ENCODE measurements around the gene HAL.

Gene HAL

DNA sequence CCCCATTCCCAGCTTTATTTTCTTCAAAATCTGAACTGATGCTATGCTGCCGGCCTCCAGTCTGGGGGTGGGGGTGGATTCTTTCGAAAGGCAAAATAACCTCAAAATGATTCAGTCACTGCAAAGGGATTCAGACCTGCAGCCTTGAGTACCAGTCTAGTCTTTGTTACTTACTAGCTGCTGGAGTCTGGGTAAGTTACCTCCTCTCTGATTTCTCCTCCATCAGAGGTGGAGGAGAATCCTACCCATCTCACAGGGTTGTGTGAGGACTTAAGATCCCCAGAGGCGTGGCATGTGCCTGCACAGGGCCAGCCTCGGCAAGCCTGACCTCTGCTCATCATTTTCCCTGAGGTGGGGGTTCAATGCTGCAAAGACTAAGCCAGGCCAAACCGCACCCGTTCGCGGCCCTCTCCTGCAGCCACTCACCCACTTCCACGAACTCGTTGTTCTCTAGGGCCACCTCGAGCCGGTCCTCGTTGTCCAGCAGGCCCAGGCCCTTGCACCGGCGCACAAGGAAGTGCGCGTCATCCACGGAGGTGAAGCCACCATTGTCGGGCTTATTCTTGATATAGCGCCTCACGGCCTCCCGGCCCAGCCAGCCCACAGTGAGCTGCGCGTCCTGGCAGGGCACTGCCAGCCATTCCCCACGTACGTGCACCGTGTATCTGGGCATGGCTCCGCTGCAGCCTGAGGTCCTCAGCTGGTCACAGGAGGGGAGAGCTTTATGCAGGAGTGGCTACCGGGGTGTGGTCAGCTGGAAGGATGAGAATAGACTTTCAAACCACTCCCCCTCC, 709 bp downstream of the HAL start:
- Mint-ChIP-seq H3K4me3 (no peak overlapping the region), H3K27ac (no peak overlapping the region), H3K4me1 (ENCODE audit: low read depth) (peaks cover 3% of the 10 kb centered on the region), H3K27me3 (no peaks in the 10 kb centered on the region), H3K9me3 (no peaks in the 10 kb centered on the region), H3K36me3 (ENCODE audit: low read depth) (peaks cover 11% of the 10 kb centered on the region)

DNA sequence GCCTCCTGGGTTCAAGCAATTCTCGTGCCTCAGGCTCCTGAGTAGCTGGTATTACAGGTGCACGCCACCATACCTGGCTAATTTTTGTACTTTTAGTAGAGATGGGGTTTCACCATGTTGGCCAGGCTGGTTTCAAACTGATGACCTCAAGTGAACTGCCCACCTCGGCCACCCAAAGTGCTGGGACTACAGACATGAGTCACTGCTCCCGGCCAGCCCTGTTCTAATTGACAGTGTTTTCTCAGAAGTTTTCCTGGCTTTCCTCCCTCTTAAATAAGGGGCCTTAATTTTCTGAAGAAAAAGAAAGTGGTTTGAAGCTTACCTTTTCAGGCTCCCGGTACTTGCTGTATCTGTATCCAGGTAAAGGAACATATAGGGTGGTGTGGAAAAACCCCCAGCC, 1.7 kb downstream of the HAL start:
- Mint-ChIP-seq H3K4me1 (ENCODE audit: low read depth) (peaks cover 3% of the 10 kb centered on the region), H3K36me3 (ENCODE audit: low read depth) (peaks cover 7% of the 10 kb centered on the region), H3K27ac (no peak overlapping the region), H3K27me3 (no peaks in the 10 kb centered on the region), H3K4me3 (no peak overlapping the region), H3K9me3 (no peaks in the 10 kb centered on the region)

DNA sequence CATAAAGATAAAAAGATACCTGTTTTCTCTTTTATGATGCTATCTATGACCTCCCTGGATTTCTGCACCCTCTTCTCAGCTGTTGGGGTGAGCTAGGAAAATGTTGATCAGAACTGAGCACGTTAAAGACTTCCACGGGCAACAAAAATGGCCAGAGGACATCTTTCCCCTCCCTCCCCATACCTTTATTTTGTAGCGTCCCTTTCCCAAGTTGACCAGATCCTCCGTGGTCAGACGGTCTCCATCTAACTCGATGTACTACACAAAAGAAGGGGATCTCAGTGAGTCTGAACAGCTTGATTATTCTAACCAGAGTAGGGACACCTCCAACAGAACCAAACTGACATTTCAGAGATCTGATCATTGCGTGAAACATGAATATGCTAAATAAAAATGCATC, 2.2 kb downstream of the HAL start:
- H3K4me3 Mint-ChIP-seq = no peak overlapping the region
- H3K4me1 Mint-ChIP-seq (ENCODE audit: low read depth) = peaks cover 2% of the 10 kb centered on the region
- no peaks in the 10 kb centered on the region for H3K27me3 Mint-ChIP-seq
- H3K27ac Mint-ChIP-seq = no peak overlapping the region
- peaks cover 5% of the 10 kb centered on the region for H3K36me3 Mint-ChIP-seq (ENCODE audit: low read depth)
- H3K9me3 Mint-ChIP-seq = no peaks in the 10 kb centered on the region

DNA sequence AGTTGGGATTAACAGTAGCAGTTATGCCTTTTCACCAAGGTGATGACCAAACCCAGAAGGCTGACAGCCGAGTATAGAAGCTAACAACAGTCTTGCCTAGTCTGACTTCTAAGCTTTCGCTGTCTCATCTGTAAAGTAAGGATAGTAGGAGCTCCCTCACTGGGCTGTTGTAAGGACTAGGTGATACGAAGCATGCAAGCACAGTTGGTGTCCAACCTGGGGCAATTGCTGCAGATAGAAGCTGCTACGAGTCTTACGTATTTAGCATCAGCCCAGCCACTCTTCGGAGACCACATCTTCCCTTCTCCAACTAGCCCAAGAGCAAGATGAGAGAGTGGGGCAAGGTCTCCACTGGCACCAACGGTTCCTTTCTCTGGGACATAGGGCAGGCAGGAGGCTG, 6.0 kb downstream of the HAL start:
- no peak overlapping the region for H3K4me3 Mint-ChIP-seq
- no peaks in the 10 kb centered on the region for H3K36me3 Mint-ChIP-seq (ENCODE audit: low read depth)
- no peaks in the 10 kb centered on the region for H3K27me3 Mint-ChIP-seq
- H3K27ac Mint-ChIP-seq = no peak overlapping the region
- H3K4me1 Mint-ChIP-seq (ENCODE audit: low read depth) = no peaks in the 10 kb centered on the region
- H3K9me3 Mint-ChIP-seq = no peaks in the 10 kb centered on the region

DNA sequence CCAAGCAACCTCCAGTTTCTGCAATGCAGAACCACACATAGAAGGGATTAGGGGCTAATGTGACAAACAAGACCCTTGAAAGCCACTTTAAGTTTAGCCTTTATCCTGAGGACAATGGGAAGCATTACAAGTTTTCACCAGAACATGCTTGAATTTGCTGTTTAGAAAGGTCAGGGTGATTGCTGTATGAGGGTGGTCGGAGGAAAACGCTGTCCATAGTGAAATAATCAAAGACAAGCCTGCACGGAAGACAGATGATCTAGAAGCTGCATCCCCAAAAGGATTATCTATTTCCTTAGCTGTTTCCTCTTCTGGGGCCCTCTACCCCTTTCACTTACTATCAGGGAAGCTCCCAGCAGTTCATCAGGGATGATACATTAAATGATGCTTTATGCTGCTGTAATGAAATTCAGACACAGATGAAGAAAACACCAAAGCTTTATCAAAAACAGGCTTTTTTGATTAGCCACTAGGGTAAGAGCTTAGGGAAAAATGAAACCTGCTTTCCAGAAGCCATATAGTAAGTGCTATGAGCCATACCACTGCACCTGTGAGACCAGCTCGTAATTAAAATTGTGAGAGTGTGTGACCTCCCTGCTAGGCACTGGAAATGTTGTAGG, 6.5 kb downstream of the HAL start:
- H3K9me3 Mint-ChIP-seq = no peaks in the 10 kb centered on the region
- no peak overlapping the region for H3K27ac Mint-ChIP-seq
- no peaks in the 10 kb centered on the region for H3K27me3 Mint-ChIP-seq
- H3K4me1 Mint-ChIP-seq (ENCODE audit: low read depth) = no peaks in the 10 kb centered on the region
- no peaks in the 10 kb centered on the region for H3K36me3 Mint-ChIP-seq (ENCODE audit: low read depth)
- no peak overlapping the region for H3K4me3 Mint-ChIP-seq

DNA sequence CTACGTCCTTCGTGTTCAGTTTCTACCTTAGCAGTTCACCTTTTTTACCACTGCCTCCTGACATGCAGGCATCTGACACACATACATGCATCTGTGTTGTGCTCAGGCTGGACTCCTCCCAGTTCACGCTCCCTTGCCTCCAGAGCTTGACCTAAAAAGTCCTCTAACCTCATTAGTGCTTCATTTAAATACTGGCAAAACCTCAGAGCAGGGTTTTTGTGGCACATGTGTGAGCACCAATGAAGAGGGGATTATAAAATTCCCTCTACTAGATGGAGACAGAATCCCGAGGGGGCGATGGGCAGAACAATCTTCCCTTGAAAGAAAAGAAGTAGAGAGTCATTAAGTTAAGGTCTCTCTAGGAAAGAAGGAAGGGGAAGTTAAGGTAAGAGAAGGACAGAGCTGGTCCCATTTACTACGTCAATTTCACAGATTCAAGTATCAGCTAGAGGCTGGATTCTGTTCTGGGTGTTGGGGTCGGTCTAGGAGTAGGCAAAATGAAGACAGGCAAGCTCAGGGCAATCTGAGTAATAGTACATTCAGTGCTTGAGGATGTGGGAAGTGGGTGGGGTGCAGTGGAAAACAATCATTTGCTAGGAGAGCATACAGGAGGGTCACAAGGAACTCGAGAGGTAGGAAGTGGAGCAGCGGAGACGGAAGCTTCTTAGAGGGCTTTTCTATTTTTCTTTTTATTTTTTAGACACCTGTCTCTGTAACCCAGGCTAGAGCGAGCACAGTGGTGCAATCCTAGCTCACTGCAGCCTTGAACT, 7.5 kb downstream of the HAL start:
- no peak overlapping the region for H3K4me3 Mint-ChIP-seq
- no peaks in the 10 kb centered on the region for H3K36me3 Mint-ChIP-seq (ENCODE audit: low read depth)
- H3K27ac Mint-ChIP-seq = no peak overlapping the region
- H3K4me1 Mint-ChIP-seq (ENCODE audit: low read depth) = no peaks in the 10 kb centered on the region
- H3K27me3 Mint-ChIP-seq = no peaks in the 10 kb centered on the region
- H3K9me3 Mint-ChIP-seq = no peaks in the 10 kb centered on the region

DNA sequence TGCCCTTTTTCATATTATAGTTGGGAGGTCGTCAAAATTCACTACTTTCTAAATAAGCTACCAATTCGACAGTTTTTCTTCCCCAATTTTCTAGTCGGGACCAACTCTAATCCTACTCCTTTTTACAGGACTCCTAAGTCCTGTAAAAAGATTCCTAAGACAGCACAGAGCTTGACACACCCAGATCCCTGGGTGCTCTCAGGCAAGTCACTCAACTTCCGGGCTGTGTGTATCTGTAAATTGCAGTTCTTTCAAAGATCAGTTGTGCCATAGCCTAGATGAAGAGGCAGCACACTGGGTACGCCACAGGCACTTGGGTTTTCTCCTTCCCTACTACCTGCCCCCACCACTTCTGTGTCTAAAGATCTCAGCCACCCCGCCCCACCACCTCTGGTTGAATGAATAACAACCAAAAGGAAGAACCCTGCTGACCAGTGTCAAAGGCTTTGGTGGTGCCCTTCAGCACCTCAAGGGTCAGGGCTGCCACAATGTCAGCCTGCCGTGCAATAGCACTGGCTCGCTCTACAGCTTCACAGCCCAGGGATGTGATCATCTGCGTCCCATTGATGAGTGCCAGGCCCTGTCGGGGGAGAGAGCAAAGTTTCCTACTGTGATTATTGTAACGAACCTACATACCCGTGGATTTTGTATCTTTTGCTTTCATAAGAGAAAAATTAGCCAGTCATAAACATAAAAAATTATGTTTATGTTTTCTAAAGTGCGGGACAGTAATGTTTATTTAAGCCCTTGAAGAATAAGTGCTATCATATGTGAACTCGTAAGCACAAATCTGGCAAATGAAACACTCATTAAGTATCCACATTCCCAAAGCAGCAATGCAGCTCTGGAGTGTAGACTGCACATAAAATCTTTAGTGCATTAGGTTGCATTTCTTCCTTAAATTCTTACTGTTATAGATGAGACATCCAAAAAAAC, 9.2 kb downstream of the HAL start:
- Mint-ChIP-seq H3K27me3 (no peaks in the 10 kb centered on the region), H3K27ac (no peak overlapping the region), H3K36me3 (ENCODE audit: low read depth) (no peaks in the 10 kb centered on the region), H3K4me3 (no peak overlapping the region), H3K9me3 (no peaks in the 10 kb centered on the region), H3K4me1 (ENCODE audit: low read depth) (no peaks in the 10 kb centered on the region)

DNA sequence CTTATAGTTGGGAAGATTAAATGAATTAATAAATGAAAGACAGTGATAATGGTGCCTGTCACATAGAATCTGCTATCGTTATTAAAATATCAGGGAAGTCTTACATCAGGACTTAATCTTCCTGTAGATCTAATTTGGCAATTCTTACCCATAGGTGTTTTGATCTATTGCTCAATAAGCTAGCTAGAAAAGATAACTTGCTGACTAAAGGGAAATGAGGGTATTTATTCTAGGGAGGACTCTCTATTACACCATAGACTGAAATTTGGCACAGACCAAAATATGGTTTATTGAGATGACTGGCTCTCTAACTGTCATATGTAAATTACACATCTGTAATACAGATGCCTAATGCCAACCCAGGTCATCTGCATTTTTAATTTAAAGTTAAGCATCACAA, 11.5 kb downstream of the HAL start:
- Mint-ChIP-seq H3K4me3 (no peak overlapping the region), H3K4me1 (ENCODE audit: low read depth) (no peaks in the 10 kb centered on the region), H3K27me3 (no peaks in the 10 kb centered on the region), H3K36me3 (ENCODE audit: low read depth) (no peaks in the 10 kb centered on the region), H3K27ac (no peak overlapping the region), H3K9me3 (no peaks in the 10 kb centered on the region)

DNA sequence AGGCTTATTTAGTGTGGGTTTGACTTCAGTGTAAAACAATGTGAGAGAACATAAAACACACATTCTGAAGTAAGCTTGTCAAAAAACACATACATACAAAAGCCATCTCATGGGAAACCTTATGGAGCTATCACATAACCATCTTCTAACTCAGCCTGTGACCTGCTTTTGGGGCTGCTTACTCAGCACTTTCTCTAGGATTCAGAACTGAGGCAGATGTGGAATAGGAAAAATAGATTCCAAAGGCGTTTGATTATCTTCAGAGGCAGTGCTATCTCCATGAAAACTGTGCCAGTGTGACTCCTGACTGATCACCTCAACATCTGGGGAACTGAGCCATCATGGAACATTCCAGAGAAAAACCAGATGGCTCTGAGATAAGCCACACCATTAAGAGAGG, 13.5 kb downstream of the HAL start:
- Mint-ChIP-seq H3K9me3 (no peaks in the 10 kb centered on the region), H3K36me3 (ENCODE audit: low read depth) (no peaks in the 10 kb centered on the region), H3K27ac (no peak overlapping the region), H3K27me3 (no peaks in the 10 kb centered on the region), H3K4me3 (no peak overlapping the region), H3K4me1 (ENCODE audit: low read depth) (no peaks in the 10 kb centered on the region)

DNA sequence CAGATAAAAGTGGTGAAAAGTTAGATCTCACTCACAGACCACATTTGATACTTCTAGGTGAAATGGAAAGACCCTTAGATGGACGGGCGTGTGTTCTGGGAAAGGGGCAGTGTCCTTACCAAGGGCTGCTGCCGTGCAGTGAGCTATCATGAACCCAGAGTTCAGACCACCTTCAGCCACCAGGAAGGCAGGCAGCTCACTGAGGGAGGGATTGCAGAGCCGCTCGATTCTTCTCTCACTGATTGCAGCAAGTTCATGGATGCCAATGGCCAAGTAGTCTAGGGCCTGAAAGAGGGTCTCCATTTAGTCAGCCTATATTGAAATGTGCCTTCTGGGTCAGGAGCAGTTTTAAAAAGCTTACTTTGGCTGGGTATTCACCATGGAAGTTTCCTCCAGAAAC, 15.7 kb downstream of the HAL start:
- Mint-ChIP-seq H3K27me3 (no peaks in the 10 kb centered on the region), H3K4me3 (no peak overlapping the region), H3K9me3 (no peaks in the 10 kb centered on the region), H3K27ac (no peak overlapping the region), H3K36me3 (ENCODE audit: low read depth) (no peaks in the 10 kb centered on the region), H3K4me1 (ENCODE audit: low read depth) (no peaks in the 10 kb centered on the region)

DNA sequence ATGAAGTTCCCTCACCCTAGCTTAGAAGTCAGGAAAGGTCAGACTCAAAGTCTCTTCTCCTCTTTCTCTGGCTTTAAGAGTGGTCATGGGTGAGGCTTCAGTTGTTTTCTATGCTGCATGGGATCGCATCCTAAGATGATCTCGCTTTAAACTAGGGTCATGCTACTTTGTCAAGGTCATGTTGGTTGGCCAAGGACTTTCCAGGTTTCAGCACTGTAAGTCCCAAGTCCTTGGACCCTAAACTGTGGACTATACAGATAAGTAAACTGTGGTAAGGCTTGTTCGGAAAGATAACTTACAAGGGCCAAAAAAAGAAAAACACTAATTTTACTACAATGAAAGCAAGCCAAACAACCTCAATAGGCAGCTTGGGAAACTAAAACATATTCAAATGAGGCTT, 17.4 kb downstream of the HAL start:
- H3K9me3 Mint-ChIP-seq = no peaks in the 10 kb centered on the region
- H3K27me3 Mint-ChIP-seq = no peaks in the 10 kb centered on the region
- H3K4me3 Mint-ChIP-seq = no peak overlapping the region
- H3K4me1 Mint-ChIP-seq (ENCODE audit: low read depth) = no peaks in the 10 kb centered on the region
- H3K36me3 Mint-ChIP-seq (ENCODE audit: low read depth) = peaks cover 5% of the 10 kb centered on the region
- H3K27ac Mint-ChIP-seq = no peak overlapping the region

DNA sequence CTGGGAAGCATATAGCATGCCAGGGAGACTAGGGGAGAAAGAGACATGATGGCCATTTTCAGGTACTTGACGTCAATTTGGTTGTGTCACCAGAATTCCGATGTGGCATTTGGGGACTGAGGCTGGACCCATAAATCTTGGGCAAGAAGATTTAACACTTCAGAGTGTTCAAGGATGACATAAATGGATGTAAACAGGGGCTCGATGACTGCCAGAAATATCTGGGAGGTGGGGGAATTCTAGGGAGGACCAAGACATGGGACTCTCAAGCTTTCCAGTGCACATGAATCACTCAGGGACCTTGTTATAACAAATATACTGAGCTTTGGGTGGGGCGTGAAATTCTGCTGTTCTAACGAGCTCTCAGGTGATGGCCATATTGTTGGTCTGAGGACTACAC, 17.8 kb downstream of the HAL start:
- H3K27ac Mint-ChIP-seq = no peak overlapping the region
- no peaks in the 10 kb centered on the region for H3K4me1 Mint-ChIP-seq (ENCODE audit: low read depth)
- no peaks in the 10 kb centered on the region for H3K9me3 Mint-ChIP-seq
- H3K27me3 Mint-ChIP-seq = no peaks in the 10 kb centered on the region
- no peak overlapping the region for H3K4me3 Mint-ChIP-seq
- H3K36me3 Mint-ChIP-seq (ENCODE audit: low read depth) = peaks cover 5% of the 10 kb centered on the region

DNA sequence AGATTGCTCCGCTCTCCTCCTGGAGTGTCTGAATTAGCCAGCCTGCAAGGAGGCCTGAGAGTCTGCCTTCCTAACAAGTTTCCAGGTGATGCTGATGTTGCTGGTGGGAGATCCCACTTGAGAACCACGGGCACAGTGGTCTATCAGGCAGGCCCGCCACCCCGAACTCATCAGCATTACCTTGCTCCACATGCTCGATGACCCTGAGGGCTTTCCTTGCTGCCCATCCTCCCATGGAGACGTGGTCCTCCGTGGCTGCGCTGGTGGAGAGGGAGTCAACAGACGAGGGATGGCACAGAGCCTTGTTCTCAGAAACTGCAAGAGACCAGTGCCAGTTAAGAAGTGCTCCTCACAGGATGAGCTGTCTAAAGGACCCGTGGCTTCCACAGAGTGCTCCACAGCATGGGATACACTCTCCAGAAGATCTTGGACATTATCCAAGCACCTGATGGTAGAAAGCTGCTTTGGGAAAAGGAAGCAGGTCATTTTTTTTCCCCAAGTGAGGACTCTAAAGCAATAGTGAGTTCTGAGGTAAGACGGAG, 18.3 kb downstream of the HAL start:
- no peaks in the 10 kb centered on the region for H3K27me3 Mint-ChIP-seq
- H3K9me3 Mint-ChIP-seq = no peaks in the 10 kb centered on the region
- H3K36me3 Mint-ChIP-seq (ENCODE audit: low read depth) = peaks cover 5% of the 10 kb centered on the region
- no peaks in the 10 kb centered on the region for H3K4me1 Mint-ChIP-seq (ENCODE audit: low read depth)
- no peak overlapping the region for H3K4me3 Mint-ChIP-seq
- no peak overlapping the region for H3K27ac Mint-ChIP-seq

DNA sequence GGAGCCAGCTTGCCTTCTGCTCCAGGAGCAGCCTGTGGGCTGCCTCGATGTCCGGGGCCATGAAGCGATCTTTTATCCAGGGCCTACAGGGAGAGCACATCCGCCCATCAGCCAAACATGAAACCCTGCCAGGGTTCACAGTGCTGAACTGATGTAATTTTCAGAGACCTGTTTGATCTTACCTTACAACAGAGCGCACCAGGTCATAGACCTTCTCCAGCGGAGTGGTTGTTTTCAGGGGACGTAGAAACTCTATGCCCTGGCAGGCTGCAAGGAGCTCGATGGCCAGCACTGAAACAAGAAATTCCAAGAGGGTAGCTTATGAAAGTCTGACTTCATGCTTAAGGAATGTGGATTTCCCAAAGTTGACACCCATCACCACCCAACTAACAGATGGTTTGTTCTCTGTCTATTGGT, 19.7 kb downstream of the HAL start:
- Mint-ChIP-seq H3K27ac (no peak overlapping the region), H3K9me3 (no peaks in the 10 kb centered on the region), H3K36me3 (ENCODE audit: low read depth) (peaks cover 5% of the 10 kb centered on the region), H3K4me3 (no peak overlapping the region), H3K4me1 (ENCODE audit: low read depth) (no peaks in the 10 kb centered on the region), H3K27me3 (no peaks in the 10 kb centered on the region)

Measured in stimulated activated naive CD8-positive, alpha-beta T cell treated with anti-CD3 and anti-CD28 coated beads, Interleukin-15, Interleukin-2, amounts not matched to agents 100 ng/mL and 50 ng/mL, for 24 hours (primary cell).